NB4 (cell line): ENCODE data around the gene C21orf58.

Experiments
- CTCF ChIP-seq: IDR thresholded peaks from one replicate; pipeline ENCODE4 v1.5.1; 2012; ENCODE audit warnings: low read depth, low read length
- MAX ChIP-seq: IDR thresholded peaks from 2 replicates; pipeline ENCODE4 v1.6.1; 2011; ENCODE audit warnings: low read depth, low read length
- MYC ChIP-seq: IDR thresholded peaks from 2 replicates; pipeline ENCODE4 v1.6.1; 2011; ENCODE audit warnings: low read depth, low read length
- POLR2A ChIP-seq: IDR thresholded peaks from 2 replicates; pipeline ENCODE4 v1.6.1; 2011; ENCODE audit warnings: mild to moderate bottlenecking; ENCODE audit not compliant: insufficient read length; ENCODE audit errors: extremely low read depth

GRCh38 chr21:46357335-46357604 is 33.6 kb upstream of the C21orf58 start:
- TF ChIP-seq CTCF, result no peak
- no peak for TF ChIP-seq POLR2A
- TF ChIP-seq MYC, result no peak
- TF ChIP-seq MAX, result no peak
